GM23248 (cell line): ENCODE results near the gene SF3A2. TPM values are rescaled to one million over a fixed set of nuclear protein-coding genes. Genes with fewer than 3 reads are reported as not detected.
"Not testable (repeated sequence)": the region's sequence is repeated elsewhere in the genome, so short reads cannot be mapped to it uniquely, and the experiment has no call there.

Experiments used
- DNase-seq: peaks from one replicate; pipeline ENCODE4 v3.0.0-alpha.2; 2015
- H2AFZ ChIP-seq: fragments of 200-600 bp; sonication (generic); 2 replicates; pipeline ENCODE4 v1.6.1; 2016; ENCODE audit warnings: antibody characterized with exemption
- H3F3A ChIP-seq: fragments of 200-600 bp; sonication (generic); 2 replicates; pipeline ENCODE4 v1.6.1; 2016; ENCODE audit warnings: mild to moderate bottlenecking, antibody characterized with exemption, mixed run types; ENCODE audit not compliant: insufficient read depth
- H3K27ac ChIP-seq: fragments of 200-600 bp; sonication (generic); 2 replicates; pipeline ENCODE4 v1.5.1; 2016; ENCODE audit warnings: mild to moderate bottlenecking
- H3K27me3 ChIP-seq: fragments of 200-600 bp; sonication (generic); replicated peaks from 2 replicates; pipeline ENCODE4 v1.6.1; 2016; ENCODE audit warnings: mild to moderate bottlenecking; ENCODE audit not compliant: insufficient read depth
- H3K36me3 ChIP-seq: fragments of 200-600 bp; sonication (generic); 2 replicates; pipeline ENCODE4 v1.6.1; 2016; ENCODE audit warnings: low read depth, mild to moderate bottlenecking
- H3K4me1 ChIP-seq: fragments of 200-600 bp; sonication (generic); 2 replicates; pipeline ENCODE4 v1.6.1; 2016; ENCODE audit warnings: mild to moderate bottlenecking; ENCODE audit not compliant: insufficient read depth
- H3K4me2 ChIP-seq: fragments of 200-600 bp; sonication (generic); one replicate; pipeline ENCODE4 v1.6.1; 2016; ENCODE audit warnings: mild to moderate bottlenecking; ENCODE audit not compliant: unreplicated experiment
- H3K4me3 ChIP-seq: fragments of 200-600 bp; sonication (generic); 2 replicates; pipeline ENCODE4 v1.5.1; 2016; ENCODE audit warnings: mild to moderate bottlenecking
- H3K79me2 ChIP-seq: fragments of 200-600 bp; sonication (generic); 2 replicates; pipeline ENCODE4 v1.6.1; 2016; ENCODE audit warnings: mild to moderate bottlenecking; ENCODE audit not compliant: insufficient read depth
- H3K9ac ChIP-seq: fragments of 200-600 bp; sonication (generic); 2 replicates; pipeline ENCODE4 v1.6.1; 2016; ENCODE audit warnings: mild to moderate bottlenecking
- H3K9me2 ChIP-seq: fragments of 200-600 bp; sonication (generic); 2 replicates; pipeline ENCODE4 v1.6.1; 2016; ENCODE audit warnings: mixed run types, mild to moderate bottlenecking, moderate library complexity; ENCODE audit not compliant: insufficient read depth
- H3K9me3 ChIP-seq: fragments of 200-600 bp; sonication (generic); one replicate; pipeline ENCODE4 v1.6.1; 2017; ENCODE audit warnings: low read depth
- H4K20me1 ChIP-seq: fragments of 200-600 bp; sonication (generic); 2 replicates; pipeline ENCODE4 v1.6.0; 2016; ENCODE audit not compliant: insufficient read depth
- EZH2 ChIP-seq: fragments of 200-600 bp; sonication (generic); IDR thresholded peaks from 2 replicates; pipeline ENCODE4 v1.6.1; 2018; ENCODE audit warnings: antibody characterized with exemption, mild to moderate bottlenecking; ENCODE audit not compliant: insufficient read depth, poor library complexity, severe bottlenecking
- EZH2phosphoT487 ChIP-seq: fragments of 200-600 bp; sonication (generic); IDR thresholded peaks from 2 replicates; pipeline ENCODE4 v1.6.1; 2018; ENCODE audit warnings: antibody characterized with exemption, moderate library complexity, mild to moderate bottlenecking, low read depth; ENCODE audit not compliant: insufficient read depth
- WGBS, 2 experiments: methylation state at CpG; one replicate each; pipeline ENCODE4 v1.1.6; 2015 to 2017; ENCODE audit warnings: low lambda C conversion rate in 2 of 2, low coverage in 1 of 2; ENCODE audit errors: missing lambda C conversion rate in 2 of 2; 5-methylcytosine and 5-hydroxymethylcytosine counted together
- in situ Hi-C: fragments of 300-500 bp; cut with MboI; formaldehyde crosslinking; loops from 2 replicates; pipeline ENCODE4 v1.15.0; 2020
- polyA plus RNA-seq: library from polyadenylated mRNA; unstranded; fragments of >200 nt; fragmentation: Nextera tagmentation; extraction: Ambion mirVana; gene quantifications from 2 replicates; pipeline ENCODE4 v1.2.1, GENCODE V29; 2016
- total RNA-seq: library from RNA; depleted of rRNA; stranded (reverse); fragments of >200 nt; shearing (Covaris generic); gene quantifications from 2 replicates; pipeline ENCODE4 v1.2.3, GENCODE V29; 2014

SF3A2 gene
- total and polyA plus RNA-seq, 2 experiments from 2014 or later = 16.8 to 26.7 TPM

DNA sequence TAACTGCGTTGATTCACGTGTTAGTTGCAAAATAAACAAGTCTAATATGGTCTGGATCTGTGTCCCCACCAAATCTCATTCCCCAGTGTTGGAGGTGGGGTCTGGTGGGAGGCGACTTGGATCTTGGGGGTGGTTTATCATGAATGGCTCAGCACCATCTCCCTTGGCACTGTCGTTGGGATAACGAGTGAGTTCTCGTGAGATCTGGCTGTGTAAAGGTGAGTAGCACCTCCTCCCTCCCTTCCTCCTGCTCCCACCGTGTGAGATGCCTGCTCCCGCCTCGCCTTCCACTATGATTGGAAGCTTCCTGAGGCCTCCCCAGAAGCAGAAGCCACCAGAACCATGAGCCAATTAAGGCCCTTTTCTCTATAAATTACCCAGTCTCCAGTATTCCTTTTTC is 40.5 kb downstream of the SF3A2 start:
- Histone ChIP-seq H3K79me2 (peaks cover 35% of the 10 kb centered on the region), H3K9me2 (no peaks in the 10 kb centered on the region), H3F3A (peaks cover 6% of the 10 kb centered on the region), H3K27ac (no peak overlapping the region), H3K9ac (no peak overlapping the region), H4K20me1 (peaks cover 11% of the 10 kb centered on the region), H3K27me3 (no peaks in the 10 kb centered on the region), H3K9me3 (no peaks in the 10 kb centered on the region), H3K36me3 (no peaks in the 10 kb centered on the region; the same call in 1 of the 2 replicates), H3K4me1 (peaks cover 12% of the 10 kb centered on the region), H3K4me2 (no peak overlapping the region), H3K4me3 (no peak overlapping the region), H2AFZ (no peak overlapping the region)
- no peak for TF ChIP-seq EZH2
- no peak for TF ChIP-seq EZH2phosphoT487
- in situ Hi-C loops = no loop called here
- no peak for DNase-seq
- 80% methylated on average over 9 of the region's 9 CpGs for WGBS, 2 experiments

DNA sequence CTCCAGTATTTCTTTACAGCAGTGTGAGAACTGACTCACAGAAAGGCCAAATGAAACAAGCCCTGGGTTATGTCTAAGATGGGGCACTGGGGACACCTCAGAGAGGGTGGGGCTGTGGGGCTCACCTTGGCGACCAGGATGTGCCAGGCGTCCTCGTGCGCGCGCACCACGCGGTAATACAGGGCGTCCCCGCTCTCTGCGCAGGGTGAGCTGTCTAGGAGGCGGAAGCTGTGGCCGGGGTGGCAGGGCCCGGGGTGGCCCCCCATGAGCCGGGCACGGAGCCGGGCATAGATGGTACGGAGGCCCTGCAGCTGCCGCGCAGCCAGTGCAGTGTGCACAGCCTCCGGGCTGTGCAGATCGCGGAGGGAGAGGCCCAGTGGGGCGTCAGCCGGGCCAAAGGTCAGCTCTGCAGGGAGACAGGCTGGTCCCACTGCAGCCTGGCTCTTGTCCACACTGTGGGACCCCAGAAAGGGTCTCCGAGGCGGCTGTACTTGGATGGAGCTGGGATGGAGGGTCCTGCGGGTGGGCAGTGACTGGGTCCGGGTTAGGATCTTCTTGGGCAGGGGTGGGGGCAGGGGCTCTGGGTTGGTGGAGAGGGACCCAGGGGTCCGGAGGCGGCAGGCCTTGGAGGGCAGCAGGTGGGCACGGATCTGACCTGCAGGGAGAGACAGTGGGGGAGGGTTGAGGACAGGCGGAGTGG is 42.0 kb downstream of the SF3A2 start:
- DNase-seq = peak; percentile 16
- peaks cover 4% of the 10 kb centered on the region for H3K4me1 ChIP-seq
- H3K27ac ChIP-seq = no peak overlapping the region
- WGBS, 2 experiments = 78 to 85% methylated on average over 14 to 25 of the region's 33 CpGs
- no peak overlapping the region for H3K4me2 ChIP-seq
- peaks cover 8% of the 10 kb centered on the region for H4K20me1 ChIP-seq
- H3K9ac ChIP-seq = no peak overlapping the region
- H3K9me2 ChIP-seq = no peaks in the 10 kb centered on the region
- no peak overlapping the region for H2AFZ ChIP-seq
- H3F3A ChIP-seq = peaks cover 6% of the 10 kb centered on the region
- no peaks in the 10 kb centered on the region for H3K36me3 ChIP-seq
- no peak for TF ChIP-seq EZH2phosphoT487
- TF ChIP-seq EZH2 = no peak
- H3K27me3 ChIP-seq = no peaks in the 10 kb centered on the region
- in situ Hi-C loops = no loop called here
- no peak overlapping the region for H3K4me3 ChIP-seq
- no peaks in the 10 kb centered on the region for H3K9me3 ChIP-seq
- peaks cover 21% of the 10 kb centered on the region for H3K79me2 ChIP-seq

GRCh38 chr19:2280633-2281264 is 44.1 kb downstream of the SF3A2 start:
- no peaks in the 10 kb centered on the region for H4K20me1 ChIP-seq
- no peaks in the 10 kb centered on the region for H3F3A ChIP-seq
- no peaks in the 10 kb centered on the region for H3K9me2 ChIP-seq
- no peak for DNase-seq
- no peaks in the 10 kb centered on the region for H3K27me3 ChIP-seq
- no peak overlapping the region for H3K4me3 ChIP-seq
- no peak overlapping the region for H3K27ac ChIP-seq
- H3K9me3 ChIP-seq = no peaks in the 10 kb centered on the region
- no peak overlapping the region for H2AFZ ChIP-seq
- in situ Hi-C loops = loop anchor here (10.0 kb wide), 1 partner anchor 104 kb away; no protein-coding TSS in a partner anchor
- no peak overlapping the region for H3K9ac ChIP-seq
- no peak overlapping the region for H3K4me2 ChIP-seq
- H3K79me2 ChIP-seq = no peaks in the 10 kb centered on the region
- TF ChIP-seq EZH2 = no peak
- TF ChIP-seq EZH2phosphoT487 = no peak
- WGBS, 2 experiments = 75 to 82% methylated on average over 24 to 26 of the region's 26 CpGs
- no peaks in the 10 kb centered on the region for H3K4me1 ChIP-seq
- H3K36me3 ChIP-seq = no peaks in the 10 kb centered on the region

- H3K79me2 ChIP-seq, H3K4me3 ChIP-seq, H3K27me3 ChIP-seq, H3K27ac ChIP-seq, H3K9me2 ChIP-seq, DNase-seq, H4K20me1 ChIP-seq, H3F3A ChIP-seq, H3K36me3 ChIP-seq, H3K4me1 ChIP-seq, H3K9me3 ChIP-seq, H3K4me2 ChIP-seq, H3K9ac ChIP-seq, H2AFZ ChIP-seq: not testable (repeated sequence)
- in situ Hi-C loops = loop anchor here (10.0 kb wide), 1 partner anchor 103 kb away; no protein-coding TSS in a partner anchor
- 42 to 44% methylated on average over 9 to 16 of the region's 16 CpGs for WGBS, 2 experiments
Observed at GRCh38 chr19:2281265-2282061, 44.8 kb downstream of the SF3A2 start.
